ENCODE results near the gene TGM2. TPM values are rescaled to one million over a fixed set of nuclear protein-coding genes. Genes with fewer than 3 reads are reported as not detected.

TGM2 gene
- total RNA-seq, 2 donors from 2014 or later = 0.27 to 0.37 TPM

DNA sequence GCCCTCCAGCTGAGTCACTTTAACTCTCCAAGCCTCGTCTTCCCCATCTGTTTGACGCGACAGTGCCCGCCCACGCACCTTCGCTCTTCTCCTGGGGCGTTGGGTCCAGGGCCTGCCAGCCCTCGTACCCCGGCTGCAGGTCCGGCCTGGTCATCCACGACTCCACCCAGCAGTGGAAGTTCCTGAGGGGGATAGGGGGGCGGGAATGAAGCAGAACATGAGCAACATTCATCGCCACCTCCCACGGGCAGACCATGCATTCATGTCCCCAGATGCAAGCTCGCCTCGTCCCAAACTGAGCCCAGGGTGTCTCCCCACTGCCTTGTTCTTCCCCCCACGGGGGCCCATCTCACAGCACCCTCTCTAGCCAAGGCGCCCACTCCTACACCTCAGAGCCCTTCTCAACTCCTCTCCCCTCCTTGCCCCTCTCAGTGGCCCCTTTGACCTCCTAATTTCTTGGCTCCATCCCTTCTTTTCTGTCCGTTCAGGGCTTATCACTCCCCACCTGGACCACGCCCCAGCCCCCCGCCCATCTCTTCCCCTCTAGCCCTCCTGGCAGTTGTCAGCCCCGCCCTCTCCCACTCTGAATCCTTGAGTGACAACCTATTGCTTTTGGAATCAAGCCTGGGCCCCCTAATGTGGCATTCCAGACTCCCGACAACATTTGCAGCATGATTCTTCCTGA is 23.7 kb downstream of the TGM2 start:
- Mint-ChIP-seq H3K27me3 (ENCODE audit: insufficient read depth) (no peaks in the 10 kb centered on the region), H3K27ac (no peak overlapping the region), H3K36me3 (ENCODE audit: low read depth) (no peaks in the 10 kb centered on the region), H3K4me3 (no peak overlapping the region), H3K9me3 (no peaks in the 10 kb centered on the region), H3K4me1 (peaks cover 5% of the 10 kb centered on the region)
- H3K4me3 ChIP-seq (ENCODE audit: low read length) = no peak overlapping the region
- H3K27ac ChIP-seq (ENCODE audit: low read depth, low read length) = no peak overlapping the region
- TF ChIP-seq, protein P1, sequence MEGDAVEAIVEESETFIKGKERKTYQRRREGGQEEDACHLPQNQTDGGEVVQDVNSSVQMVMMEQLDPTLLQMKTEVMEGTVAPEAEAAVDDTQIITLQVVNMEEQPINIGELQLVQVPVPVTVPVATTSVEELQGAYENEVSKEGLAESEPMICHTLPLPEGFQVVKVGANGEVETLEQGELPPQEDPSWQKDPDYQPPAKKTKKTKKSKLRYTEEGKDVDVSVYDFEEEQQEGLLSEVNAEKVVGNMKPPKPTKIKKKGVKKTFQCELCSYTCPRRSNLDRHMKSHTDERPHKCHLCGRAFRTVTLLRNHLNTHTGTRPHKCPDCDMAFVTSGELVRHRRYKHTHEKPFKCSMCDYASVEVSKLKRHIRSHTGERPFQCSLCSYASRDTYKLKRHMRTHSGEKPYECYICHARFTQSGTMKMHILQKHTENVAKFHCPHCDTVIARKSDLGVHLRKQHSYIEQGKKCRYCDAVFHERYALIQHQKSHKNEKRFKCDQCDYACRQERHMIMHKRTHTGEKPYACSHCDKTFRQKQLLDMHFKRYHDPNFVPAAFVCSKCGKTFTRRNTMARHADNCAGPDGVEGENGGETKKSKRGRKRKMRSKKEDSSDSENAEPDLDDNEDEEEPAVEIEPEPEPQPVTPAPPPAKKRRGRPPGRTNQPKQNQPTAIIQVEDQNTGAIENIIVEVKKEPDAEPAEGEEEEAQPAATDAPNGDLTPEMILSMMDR (conservative IDR thresholded peaks at IDR 0.05) = no peak
- 80 to 84% methylated on average over 12 to 23 of the region's 23 CpGs for WGBS, 2 experiments (ENCODE audit: insufficient coverage in 1 of 2, insufficient read length in 1 of 2)
- H3K27me3 ChIP-seq (ENCODE audit: control insufficient read depth, insufficient read depth, low read length, poor library complexity, severe bottlenecking) = no peaks in the 10 kb centered on the region
- DNase-seq = no peak
- no peak overlapping the region for H3K9ac ChIP-seq (ENCODE audit: extremely low read depth, low read length, poor library complexity, severe bottlenecking)
- no peaks in the 10 kb centered on the region for H3K4me1 ChIP-seq (ENCODE audit: control insufficient read depth, insufficient read depth, low read length)
- no peaks in the 10 kb centered on the region for H3K36me3 ChIP-seq (ENCODE audit: control insufficient read depth, insufficient read depth, low read length)
- no peaks in the 10 kb centered on the region for H3K9me3 ChIP-seq (ENCODE audit: control insufficient read depth, low read length)

DNA sequence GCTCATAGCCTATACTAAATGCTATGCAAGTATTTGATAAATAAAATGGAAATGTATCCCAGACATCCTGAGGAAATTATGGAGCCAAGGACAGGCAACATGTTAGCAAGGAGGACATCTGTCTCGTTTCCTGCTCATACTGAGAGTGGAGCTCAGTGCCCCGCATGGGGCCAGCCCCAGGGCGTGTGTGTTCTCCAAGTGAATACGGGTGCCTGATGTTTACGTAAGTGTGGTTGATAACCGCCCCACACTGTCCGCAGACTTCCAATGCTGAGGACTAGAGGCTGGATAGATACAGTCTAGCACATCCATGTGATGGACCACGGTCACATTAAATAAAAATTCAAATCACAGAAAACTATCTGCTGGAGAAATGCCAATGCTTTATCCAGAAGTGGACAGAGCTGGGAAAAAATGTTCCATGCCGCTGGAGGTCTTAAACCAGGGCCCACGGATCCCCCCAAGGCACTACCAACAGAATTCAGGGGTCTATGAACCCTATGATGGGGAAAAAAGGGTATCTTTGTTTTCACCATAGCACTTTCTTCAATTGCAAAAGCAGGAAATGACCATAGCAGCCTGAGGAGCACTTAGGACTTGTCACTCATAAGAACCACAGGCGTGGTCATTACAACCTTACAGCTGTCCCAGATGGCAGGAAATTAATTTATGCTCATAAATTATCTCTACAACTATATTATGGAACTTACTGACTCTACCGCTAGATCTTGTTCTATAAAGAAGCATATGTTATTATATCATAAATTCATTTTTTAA is 24.9 kb downstream of the TGM2 start:
- Histone ChIP-seq H3K9ac (ENCODE audit: extremely low read depth, low read length, poor library complexity, severe bottlenecking) (no peak overlapping the region), H3K4me3 (ENCODE audit: low read length) (no peak overlapping the region), H3K9me3 (ENCODE audit: control insufficient read depth, low read length) (no peaks in the 10 kb centered on the region), H3K27me3 (ENCODE audit: control insufficient read depth, insufficient read depth, low read length, poor library complexity, severe bottlenecking) (no peaks in the 10 kb centered on the region), H3K27ac (ENCODE audit: low read depth, low read length) (peak overlapping the region; percentile 77), H3K36me3 (ENCODE audit: control insufficient read depth, insufficient read depth, low read length) (no peaks in the 10 kb centered on the region), H3K4me1 (ENCODE audit: control insufficient read depth, insufficient read depth, low read length) (no peaks in the 10 kb centered on the region)
- TF ChIP-seq, protein P1 (conservative IDR thresholded peaks at IDR 0.05) = no peak
- no peak overlapping the region for H3K27ac Mint-ChIP-seq
- H3K36me3 Mint-ChIP-seq (ENCODE audit: low read depth) = no peaks in the 10 kb centered on the region
- 85 to 88% methylated on average over 9 to 11 of the region's 12 CpGs for WGBS, 2 experiments (ENCODE audit: insufficient coverage in 1 of 2, insufficient read length in 1 of 2)
- no peak for DNase-seq
- no peak overlapping the region for H3K4me3 Mint-ChIP-seq
- H3K9me3 Mint-ChIP-seq = no peaks in the 10 kb centered on the region
- peaks cover 5% of the 10 kb centered on the region for H3K4me1 Mint-ChIP-seq
- no peaks in the 10 kb centered on the region for H3K27me3 Mint-ChIP-seq (ENCODE audit: insufficient read depth)

DNA sequence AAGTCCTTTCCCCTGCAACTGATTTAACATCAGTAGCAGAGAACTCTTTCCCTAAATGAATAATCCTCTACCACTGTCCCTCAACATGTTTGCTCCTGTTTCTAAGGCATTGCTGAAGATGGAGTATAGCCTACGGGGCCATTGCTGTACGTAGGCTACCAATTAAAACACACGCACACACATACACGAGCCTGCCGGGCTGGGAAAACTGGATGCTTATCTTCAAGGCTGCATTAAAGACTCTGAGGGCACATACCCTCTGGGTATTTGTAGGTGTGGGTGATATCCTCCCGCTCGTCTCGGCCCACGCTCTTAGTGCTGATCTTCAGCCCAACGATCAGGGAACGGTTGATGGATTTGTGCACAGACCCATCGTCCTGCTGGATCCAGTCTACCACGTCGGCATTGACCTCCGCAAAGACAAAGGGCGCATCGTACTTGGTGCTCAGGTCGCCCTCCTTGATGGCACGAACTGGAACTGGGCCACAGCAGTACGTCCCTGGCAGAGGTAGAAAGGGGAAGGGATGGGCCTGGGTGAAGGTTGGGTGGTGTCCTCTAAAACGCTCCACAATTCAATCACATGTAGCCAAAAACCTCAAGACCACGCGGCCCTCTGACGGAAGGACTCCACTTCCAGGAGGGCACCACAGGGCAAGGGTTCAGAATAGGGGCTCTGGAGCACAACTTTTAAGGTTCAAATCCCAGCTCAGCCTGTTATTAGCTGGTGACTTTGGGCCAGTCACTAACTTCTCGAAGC is 25.7 kb downstream of the TGM2 start:
- Mint-ChIP-seq H3K9me3 (no peaks in the 10 kb centered on the region), H3K27me3 (ENCODE audit: insufficient read depth) (no peaks in the 10 kb centered on the region), H3K4me1 (peaks cover 8% of the 10 kb centered on the region), H3K4me3 (no peak overlapping the region), H3K36me3 (ENCODE audit: low read depth) (no peaks in the 10 kb centered on the region), H3K27ac (no peak overlapping the region)
- H3K9me3 ChIP-seq (ENCODE audit: control insufficient read depth, low read length) = no peaks in the 10 kb centered on the region
- H3K27me3 ChIP-seq (ENCODE audit: control insufficient read depth, insufficient read depth, low read length, poor library complexity, severe bottlenecking) = no peaks in the 10 kb centered on the region
- TF ChIP-seq, protein P1 (conservative IDR thresholded peaks at IDR 0.05) = no peak
- 93 to 94% methylated on average over 15 to 25 of the region's 25 CpGs for WGBS, 2 experiments (ENCODE audit: insufficient coverage in 1 of 2, insufficient read length in 1 of 2)
- H3K9ac ChIP-seq (ENCODE audit: extremely low read depth, low read length, poor library complexity, severe bottlenecking) = no peak overlapping the region
- no peak overlapping the region for H3K4me3 ChIP-seq (ENCODE audit: low read length)
- DNase-seq = no peak
- H3K36me3 ChIP-seq (ENCODE audit: control insufficient read depth, insufficient read depth, low read length) = no peaks in the 10 kb centered on the region
- no peaks in the 10 kb centered on the region for H3K4me1 ChIP-seq (ENCODE audit: control insufficient read depth, insufficient read depth, low read length)
- H3K27ac ChIP-seq (ENCODE audit: low read depth, low read length) = no peak overlapping the region
